Esophagus mucosa (tissue), 1 donor: ENCODE results near the gene LPP. TPM values are rescaled to one million over a fixed set of nuclear protein-coding genes. Genes with fewer than 3 reads are reported as not detected.
A peak's percentile ranks its signal among the peaks of the same experiment; 100 is the strongest.

Experiments
- ATAC-seq: fragments of 200-7000 bp; cut with Tn5 transposase; one replicate; pipeline ENCODE4 v1.9.1; 2020
- total RNA-seq: library from RNA; stranded (reverse); gene quantifications from one replicate; pipeline ENCODE4 v1.2.4, GENCODE V29; 2023
- donor health status: DM: yes; HTN: yes; CAD: no.

The LPP gene
- total RNA-seq, 1 donor from 2014 or later = 89.0 TPM

DNA sequence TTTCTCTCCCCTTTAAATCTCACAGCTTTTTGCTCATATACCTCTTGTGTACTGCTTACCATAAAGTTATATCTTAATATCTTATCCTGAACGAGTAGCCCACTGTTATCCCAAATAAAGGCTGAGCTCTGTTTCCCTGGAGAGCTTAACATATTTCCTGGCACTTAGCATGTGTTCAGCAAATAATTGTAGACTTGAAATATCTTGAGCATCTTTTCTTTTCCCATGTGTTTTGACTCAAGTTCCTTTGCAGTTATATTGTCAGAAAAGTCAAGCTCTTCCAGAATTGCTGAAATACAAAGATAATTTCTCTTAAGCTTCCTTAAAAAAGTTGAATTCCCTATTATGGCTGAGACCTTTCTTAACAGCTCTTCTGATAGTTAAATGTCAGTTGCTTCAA lies 150.5 kb downstream of the LPP start:
- ATAC-seq = no peak

DNA sequence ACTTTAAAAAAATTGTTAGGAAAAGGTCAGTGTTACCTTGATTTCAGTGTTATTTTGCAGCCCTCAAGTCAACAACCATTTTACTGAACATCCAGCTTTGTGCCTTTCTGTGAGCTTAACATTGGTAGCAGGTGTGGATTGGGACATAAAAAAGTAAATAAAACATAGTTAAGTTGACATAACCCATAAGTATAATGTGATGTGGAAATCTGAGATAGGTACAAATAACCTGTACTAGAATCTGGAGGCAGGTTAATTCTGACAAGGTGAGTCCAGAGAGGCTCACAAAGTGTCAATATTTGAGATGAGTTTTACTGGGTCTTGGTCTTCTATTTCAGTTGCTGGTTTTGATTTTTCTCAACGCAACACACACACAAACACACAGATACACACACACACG lies 151.3 kb downstream of the LPP start:
- ATAC-seq = no peak

DNA sequence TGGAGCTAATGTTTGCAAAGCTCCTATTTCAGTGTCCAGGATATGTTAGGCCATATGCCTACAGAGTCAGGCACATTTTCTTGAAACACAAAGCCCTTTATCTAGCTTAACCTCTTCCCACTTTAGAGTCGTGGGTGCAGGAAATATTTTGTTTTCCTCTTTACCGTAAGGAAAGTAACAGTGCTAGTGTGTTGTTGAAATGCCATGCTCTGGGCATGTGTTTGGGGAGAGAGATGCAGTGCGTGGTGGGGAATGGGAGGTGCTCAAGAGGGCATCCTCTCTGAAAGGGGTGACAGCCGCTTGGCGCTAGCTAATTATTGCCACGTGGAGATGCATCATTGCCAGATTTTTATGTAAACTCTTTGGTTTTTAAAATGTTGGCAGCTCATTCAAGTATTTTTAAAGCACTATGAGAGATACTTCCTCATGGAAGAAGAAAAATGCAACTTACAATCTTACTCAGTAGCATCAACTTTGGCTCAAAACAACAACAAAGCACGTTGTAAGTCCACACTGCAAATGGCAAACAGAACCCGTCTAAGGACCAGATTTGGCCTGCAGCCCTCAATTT lies 152.6 kb downstream of the LPP start:
- ATAC-seq = no peak

DNA sequence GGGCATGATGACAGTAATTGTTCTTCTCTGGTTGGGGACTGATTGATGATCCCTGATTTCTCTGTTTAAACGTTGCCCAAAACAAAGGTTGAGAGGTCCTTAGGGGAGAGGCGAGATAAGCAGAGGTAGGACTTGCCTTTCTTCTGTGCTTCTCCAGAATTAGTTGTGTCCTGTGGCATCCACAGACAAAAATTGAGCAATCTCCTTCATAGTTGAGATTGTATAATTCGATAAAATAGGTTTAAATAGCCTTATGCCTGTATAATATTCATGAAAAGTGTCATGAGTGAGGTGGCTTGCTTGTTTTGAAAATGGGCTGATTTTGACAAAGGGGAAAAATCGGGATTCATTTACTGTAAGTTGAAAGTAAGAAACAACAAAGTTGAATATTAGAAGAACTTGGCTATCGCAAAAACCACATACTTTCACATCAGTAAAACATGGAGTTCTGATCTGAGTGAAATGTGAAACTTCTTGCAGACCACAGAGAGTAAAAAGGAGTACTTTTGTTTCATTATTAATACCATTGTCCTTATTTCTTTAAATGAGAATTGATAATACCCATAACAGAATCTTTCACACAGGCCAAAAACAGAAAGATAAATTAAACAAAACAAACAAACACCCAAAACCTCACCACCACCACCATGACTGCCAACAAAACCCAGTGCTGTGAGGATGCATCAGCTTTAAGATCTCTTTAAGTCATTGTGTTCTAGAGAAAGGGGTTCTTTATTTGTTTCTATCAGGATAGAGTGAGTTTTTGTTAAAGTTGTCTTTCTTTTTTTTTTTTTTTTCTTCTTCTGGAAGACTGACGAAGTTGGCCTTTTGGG lies 155.7 kb downstream of the LPP start:
- no peak for ATAC-seq

DNA sequence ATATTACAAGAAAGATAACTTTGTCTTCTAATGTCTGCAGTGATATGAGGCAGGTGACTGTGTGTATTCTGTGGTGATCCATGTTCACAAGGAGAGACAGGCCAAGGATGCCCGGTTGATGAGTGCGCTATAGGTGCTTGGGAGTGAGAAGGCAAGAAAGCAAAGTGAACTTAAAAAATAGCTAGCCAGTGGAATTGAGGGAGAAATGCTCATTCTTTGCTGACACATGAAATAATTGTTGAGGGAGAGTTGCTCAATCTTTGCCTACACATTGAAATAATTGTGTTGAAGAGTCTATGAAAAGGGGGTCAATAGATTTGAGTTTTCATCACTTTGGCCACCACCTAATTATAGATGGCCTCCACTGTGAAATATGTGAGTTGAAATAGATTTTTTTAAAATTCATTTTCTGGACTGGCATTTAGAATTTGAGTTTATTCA lies 156.3 kb downstream of the LPP start:
- ATAC-seq = no peak

DNA sequence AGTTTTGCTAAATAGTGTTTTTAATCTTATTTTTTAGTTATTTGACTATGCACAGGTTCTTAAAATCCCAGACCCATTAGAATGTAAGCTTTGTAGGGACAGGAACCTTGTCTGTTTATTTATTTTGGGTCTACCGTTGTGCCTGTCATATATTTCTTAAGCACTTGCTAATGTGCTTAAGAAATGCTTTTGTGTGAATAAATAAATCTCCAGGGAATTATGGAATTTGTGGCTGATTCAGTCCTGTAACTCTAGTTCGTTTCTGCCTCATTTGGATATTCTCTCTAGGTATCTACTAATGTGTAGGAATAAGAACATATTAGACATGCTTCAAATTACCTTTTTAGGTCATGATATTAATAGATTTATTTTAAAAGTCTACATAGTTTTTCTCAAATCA lies 161.6 kb downstream of the LPP start:
- ATAC-seq = no peak

DNA sequence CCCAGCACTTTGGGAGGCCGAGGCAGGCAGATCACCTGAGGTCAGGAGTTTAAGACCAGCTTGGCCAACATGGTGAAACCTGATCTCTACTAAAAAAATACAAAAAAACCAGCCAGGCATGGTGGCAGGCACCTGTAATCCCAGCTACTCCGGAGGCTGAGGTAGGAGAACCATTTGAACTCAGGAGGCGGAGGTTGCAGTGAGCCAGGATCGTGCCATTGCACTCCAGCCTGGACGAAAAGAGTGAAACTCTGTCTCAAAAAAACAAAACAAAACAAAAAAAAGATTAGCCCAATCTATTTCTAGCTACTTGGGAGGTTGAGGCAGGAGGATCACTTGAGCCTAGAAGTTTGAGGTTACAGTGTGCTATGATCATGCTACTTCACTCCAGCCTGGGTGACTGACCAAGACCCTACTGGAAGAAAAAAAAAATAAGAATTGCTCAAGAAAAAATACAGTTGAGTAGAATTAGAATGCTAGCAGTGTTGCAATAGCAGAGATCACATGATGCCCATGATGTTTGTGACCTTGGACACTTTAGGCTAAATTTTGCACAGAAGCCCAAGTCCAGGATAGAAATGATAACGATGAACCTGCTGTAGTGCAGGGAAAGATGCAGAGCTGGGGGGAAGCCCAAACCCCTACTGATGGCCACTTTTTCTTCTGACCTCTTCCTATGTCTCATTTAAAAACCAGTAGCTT lies 162.2 kb downstream of the LPP start:
- no peak for ATAC-seq

DNA sequence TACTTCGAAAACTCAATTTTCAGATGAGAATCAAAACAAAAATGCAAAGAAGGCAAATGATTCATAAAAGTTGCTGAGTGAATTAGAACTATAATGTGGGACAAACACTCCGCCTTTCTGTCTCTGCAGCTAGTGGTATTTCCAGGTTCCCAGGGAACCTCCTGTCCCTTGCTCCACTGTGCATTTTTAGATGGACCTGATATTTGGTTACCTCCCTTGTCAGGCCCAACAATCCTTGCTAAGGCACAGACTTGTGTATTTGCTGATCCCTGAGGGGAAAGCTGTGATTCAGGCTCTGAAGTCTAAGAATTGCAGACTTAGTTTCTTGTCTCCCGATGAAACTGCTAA lies 162.7 kb downstream of the LPP start:
- no peak for ATAC-seq

DNA sequence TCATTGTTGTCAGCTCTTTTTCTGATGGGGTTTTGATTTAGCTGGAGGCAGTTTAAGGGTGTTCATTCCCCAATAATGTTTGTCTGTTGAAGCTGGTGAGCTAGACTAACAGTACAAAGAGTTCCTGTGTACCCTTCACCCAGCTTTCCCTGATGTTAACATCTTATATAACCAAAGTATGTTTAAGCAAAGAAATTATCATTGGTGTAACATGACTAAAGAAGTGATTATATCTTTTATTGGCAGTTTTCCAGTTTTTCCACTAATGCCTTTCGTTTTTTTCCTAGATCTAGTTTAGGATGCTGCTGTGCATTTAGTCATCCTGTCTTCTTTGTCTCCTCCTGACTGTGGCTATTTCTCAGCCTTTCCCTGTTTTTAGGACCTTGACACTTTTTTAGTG lies 165.6 kb downstream of the LPP start:
- ATAC-seq = no peak

DNA sequence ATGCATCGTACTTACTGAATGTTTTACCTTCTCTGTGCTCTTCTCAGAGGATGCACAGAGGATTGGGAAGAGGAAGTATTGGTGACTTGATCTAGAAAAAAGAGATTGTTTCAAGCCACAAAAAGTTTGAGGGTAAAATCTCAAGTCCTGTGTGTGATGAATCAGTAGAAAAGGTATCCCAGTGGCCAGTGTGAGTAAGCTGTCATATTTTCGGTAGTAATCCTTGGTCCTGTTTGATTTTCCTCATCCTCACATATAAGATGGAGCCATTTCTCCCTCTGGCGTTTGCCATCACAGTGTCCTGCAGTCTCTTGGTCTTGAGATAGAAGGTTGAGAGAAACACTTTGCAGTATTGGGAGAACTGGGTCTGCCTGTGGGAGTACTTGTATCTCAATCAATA lies 166.8 kb downstream of the LPP start:
- ATAC-seq = no peak

DNA sequence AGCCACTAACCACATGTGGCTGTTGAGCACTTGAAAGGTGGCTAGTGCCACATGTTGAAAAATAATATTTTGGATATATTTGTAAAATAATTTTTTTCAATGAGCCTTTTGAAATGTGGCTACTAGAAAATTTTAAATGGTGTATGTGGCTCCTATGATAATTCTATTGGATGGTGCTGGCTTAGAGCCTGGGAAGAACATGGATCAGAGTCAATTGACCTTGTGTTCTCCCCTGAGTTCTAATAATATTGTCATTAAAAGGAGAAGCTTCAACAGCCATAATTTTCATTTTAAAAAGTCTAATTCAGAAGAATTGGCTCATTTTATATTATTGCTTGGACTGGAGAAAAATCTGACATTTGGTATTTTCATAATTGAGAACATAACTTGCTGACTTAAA lies 167.3 kb downstream of the LPP start:
- no peak for ATAC-seq

DNA sequence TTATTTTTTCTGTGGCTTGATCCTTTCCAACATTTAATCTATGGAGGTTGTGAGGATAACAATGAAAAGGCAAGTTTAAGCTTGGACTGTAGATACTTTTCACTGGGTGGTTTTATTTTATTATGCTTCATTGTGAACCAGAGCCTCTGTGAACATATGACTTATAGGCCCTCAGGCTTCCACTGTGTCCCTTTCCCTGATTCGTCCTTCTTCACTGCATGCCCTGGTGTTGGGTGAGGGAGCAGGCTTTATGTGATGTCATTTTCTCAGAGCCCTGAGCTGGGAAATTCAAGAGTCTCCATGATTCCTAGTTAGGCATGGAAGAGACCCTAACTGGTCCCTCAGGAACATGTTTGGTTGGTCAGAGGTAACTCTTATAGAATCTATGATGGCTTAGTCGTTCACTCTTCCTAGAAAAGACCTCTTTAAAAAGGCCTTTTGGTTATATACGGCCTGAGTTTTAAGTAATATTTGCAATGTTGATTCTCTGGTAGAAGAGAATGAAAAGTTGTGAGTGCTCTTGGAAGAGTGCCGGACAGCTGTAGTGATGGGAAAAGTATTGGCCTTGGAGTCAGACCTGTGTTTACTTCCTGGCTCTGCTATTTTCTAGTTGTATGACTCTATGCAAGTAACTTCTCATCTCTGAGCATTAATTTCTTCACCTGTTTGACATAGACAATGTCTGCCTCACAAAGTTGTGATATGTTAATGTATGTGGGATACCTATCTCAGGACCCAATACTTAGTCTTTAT lies 168.4 kb downstream of the LPP start:
- ATAC-seq = peak; percentile 59

DNA sequence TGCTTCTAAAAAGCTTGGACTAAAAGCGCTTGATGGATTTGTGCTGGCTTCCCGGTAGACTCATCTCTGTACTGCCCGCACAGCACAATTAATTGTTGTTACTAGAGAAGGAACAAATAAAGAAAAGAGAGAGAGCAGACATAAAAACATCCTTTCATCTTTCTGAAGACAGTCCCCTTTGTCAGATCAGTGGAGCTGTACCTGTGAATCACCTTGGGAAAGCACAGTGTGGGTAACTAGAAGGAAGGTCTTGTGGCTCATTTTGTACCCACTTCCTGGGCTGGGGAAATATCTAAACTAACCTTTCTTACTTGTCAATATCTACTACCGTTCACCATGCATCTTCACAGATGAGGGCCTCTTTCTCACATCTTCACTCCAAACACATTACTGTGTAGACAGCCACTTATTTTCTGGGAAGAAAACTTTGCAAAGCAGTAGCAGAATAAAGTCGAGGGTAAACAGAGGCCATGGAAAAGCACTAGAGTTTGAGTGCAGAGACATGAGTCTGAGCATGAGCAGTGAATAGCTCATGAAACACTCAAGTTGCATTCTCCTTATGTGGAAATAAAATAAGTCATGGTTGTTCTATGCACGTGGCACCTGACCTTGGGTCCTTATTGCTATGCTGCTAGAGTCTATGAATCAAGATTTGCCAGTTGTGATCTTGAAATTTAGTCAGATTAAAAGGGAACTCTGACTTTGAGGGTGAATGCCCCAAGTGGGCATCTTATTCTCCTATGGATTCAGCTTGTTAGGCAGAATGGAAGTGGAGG lies 169.3 kb downstream of the LPP start:
- no peak for ATAC-seq

DNA sequence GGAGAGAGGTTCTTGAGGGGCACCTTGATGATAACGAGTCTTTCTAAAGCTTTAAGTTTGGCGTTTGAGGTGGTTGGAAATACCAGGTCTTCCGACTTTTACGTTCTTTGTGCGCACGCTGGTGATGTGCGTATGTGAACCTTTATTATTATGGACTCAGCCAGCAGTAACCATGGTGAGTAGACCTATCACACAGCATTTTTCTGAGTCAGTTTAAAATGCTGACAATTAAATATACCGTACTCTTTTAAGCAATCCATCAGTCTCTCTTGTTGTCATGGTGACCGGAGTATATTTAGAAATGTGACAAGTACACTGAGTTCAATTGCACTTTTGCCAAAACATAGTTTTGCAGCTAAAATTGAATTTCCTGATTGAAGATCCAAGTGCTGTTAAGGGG lies 172.2 kb downstream of the LPP start:
- no peak for ATAC-seq

DNA sequence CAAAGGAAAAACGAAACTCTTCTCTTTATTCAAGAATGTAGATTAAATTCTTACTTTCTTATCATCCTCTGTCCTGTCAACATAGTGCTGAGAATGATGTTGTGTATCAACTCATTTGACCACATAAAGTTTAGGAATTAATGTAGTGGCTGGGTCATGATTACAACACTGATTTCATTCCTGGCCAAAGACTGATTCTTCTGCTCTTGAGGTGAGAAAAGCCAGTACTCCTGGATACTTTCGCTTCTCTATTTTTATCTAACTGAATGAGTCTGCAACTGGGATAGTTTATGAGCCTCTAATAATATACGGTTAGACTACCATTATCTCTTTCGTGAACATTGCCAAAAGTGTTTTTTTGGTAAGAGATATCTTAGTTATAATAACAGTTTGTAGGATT lies 173.0 kb downstream of the LPP start:
- no peak for ATAC-seq

DNA sequence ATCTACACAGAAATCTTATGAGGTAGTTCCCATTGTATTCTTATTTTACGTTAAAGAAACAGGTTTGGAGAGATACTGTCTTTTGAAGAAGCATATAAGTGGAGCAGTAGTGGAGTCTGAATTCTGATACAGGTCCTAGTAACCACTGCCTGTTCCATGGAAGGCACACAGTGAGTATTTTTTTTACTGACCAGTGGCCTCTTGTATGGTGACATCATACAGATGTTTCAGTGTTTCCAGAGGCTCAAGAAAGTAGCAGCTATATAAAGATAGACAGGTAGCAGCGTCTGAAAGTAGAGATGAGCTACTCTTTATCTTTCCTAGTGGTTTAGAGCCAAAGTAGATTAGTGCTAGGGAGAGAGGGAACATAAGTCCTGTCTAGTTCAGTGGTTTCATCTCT lies 173.5 kb downstream of the LPP start:
- ATAC-seq = no peak

DNA sequence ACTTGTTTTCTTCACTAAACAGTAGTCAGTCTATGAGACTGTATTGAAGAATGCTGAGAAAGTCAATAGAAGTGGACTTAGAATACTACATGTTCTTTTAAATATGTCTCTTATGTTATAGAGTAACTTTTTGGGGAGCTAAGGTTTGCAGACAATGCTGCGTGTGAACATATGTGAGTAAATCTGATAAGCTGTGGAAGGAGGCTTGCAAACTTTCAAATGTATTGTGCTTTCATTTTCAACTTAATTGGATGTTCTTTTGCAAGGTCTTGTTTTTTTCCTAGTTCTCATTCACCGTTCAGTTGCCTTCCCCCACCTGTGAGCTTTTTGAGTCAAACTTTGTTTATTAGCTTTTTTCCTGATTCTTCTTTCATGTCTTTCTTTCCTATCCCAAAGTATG lies 176.2 kb downstream of the LPP start:
- no peak for ATAC-seq

DNA sequence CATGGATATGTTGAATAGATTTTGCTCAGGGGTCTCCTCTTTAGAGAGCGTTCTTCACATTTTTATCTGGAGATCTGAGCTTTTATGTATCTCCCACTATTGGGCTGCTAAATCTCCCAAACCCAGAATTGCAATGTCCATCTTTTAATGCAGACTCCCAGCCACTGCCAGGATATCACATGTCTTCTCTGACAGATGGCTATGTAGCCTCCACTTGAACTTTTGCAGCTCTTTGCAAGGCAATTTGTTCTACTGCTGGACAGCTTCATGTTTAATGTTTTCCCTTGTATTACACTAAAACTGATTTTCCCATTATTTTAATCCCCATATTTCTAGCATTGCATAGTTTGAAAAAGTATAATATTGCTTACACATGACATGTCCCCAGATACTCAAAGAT lies 177.2 kb downstream of the LPP start:
- no peak for ATAC-seq

DNA sequence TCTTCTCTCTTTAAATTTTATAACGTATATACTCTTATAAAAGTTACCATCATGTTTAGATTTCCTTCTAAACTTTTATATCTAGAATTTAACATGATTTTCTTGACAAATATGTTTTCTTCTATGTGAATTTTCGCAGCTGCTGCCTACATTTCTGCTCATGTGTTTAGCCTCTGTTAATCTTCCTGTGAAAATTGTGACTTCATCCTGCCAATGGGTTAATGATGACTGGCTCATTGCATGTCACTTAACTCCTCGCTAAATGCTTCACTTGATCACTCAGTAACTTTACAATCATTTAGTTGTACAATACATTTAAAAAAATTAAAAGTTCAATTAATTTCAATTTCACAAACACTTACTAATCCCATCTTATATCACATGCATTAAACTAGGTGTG lies 178.1 kb downstream of the LPP start:
- no peak for ATAC-seq

DNA sequence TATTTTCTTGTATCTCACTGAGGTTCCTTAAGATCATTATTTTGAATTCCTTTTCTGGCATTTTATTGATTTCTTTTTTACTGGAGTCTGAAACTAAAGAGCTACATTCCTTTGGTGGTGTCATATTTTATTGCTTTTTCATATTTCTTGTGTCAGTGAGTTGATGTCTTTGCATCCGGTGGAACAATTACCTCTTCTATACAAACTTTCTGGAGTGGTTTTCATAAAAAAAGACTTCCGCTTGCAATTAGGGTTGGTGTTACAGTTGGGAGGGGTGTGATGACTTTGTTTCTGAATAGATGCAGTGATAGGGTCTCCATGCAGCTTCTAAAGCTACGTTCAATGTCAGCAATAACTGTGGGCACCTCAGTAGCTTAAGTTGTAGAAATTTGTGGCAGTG lies 181.7 kb downstream of the LPP start:
- no peak for ATAC-seq

DNA sequence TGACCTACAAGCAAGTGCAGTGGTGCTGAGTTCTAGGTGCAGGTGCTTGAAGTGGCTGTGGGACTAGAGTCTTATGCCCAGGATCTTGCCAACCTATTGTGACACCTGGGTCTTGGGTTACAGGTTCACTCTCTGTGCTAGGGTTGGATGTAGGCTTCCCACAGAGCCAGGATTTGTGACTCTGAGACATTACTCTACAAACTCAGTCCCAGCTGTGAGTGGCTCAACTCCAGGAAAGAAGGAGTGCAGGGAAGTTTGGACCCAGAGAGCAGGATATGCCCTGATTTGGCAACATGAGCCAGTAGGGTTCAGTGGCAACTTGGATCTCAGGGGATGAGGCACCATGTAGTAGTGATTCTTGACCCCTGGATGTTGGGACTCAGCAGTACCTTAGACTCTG lies 182.2 kb downstream of the LPP start:
- ATAC-seq = no peak

DNA sequence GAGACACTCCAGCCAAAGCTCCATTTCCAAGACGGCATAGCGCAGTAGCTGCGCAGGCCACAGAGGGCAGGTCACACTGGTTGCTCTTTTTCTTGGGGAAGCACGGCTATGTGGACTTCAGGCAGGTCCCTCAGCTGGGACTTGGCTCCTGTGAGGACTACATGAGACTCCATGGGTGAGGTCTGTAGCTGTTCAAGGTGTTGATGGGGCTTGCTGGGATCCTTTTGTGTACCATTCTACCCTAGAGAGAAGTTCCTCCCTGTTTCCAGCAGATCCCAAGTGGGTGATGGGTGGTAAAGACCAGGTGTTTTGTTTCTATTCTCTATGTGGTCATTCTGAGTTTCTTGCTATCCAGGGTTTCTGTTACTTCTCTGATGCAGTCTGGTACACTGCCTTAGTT lies 183.3 kb downstream of the LPP start:
- no peak for ATAC-seq

DNA sequence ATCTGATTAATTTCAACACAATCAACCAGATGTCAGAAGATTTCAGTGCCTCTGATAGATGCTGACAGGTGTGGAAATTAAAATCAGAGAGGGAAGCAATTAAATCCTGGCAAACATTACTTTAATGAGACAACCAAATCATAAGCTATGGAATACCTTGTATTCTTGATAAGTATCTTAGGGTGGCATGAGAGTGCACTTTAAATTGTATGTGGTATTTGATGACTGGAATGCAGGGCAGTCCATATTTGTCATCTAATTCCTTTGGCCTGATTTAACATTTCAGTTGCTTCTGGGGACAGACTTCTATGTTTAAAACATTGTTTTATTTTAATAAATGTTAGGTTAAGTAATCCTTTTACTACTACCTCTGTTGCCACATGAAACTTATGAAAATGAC lies 184.1 kb downstream of the LPP start:
- no peak for ATAC-seq
